Fibroblast of the aortic adventitia (primary cell): ENCODE measurements around the gene ZBTB48. TPM values are rescaled to one million over a fixed set of nuclear protein-coding genes. Genes with fewer than 3 reads are reported as not detected.
"Not testable (repeated sequence)": the region's sequence is repeated elsewhere in the genome, so short reads cannot be mapped to it uniquely, and the experiment has no call there.

ENCODE experiments used
- DNase-seq: peaks from one replicate; pipeline ENCODE4 v3.0.0-alpha.2; 2010; ENCODE audit warnings: low read depth
- H3K4me3 ChIP-seq: 2 replicates; pipeline ENCODE4 v1.5.1; 2011; ENCODE audit warnings: low read depth, mild to moderate bottlenecking, control low read depth, low read length, moderate library complexity
- small RNA-seq: library from RNA; depleted of rRNA; stranded (forward); fragments of <200 nt; gene quantifications from one replicate; pipeline ENCODE3, GENCODE V24; 2012
- total RNA-seq: library from RNA; depleted of rRNA; stranded (reverse); fragments of >200 nt; gene quantifications from 2 replicates; pipeline ENCODE4 v1.2.3, GENCODE V29; 2012; ENCODE audit warnings: low replicate concordance
- TF ChIP-seq, protein P1 (sequence below): IDR thresholded peaks from 2 replicates; pipeline ENCODE4 v1.5.1; 2011; ENCODE audit warnings: mild to moderate bottlenecking, low read length, control low read depth, inconsistent platforms; ENCODE audit not compliant: insufficient read depth

Gene ZBTB48
- total RNA-seq, 1 donor: 7.7 TPM

DNA sequence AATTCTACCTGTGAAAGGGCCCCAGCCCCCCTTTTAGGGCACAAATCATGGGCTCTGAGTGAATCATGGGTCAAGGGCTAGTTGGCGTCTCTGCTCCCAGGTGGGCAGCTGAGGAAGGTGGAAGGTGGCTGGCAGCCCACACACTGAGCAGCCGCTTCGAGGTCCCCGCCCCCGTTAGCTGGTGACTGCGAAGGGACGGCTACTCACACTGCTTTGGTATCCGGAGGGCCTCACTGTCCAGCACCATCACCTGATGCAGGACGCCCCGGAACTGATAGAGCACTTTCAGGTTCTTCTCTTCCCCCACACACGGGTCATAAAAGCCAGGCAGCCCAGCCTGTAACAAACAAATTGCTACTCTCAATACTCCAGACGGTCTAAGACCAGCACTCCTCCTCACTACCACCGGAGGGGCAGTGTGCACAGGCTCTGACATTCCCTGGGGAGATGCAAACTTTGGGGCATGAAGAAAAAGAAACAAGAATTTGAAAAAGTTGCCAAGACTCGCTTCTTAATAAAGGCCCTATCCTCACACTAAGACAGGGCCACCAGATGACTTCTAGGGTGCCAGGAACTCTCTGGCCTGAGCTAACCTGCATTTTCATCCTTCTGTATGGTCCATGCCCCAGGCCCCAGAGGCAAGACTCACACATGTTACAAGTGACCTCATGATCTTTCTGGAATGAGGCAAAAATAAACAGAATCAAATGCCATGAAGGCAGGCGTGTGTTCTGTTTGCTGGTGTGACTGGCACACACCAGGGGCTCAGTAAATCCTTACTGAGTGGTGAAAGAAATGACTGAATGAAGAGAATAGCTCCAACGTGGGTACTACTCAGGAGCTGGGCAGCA, 56.3 kb downstream of the ZBTB48 start:
- DNase-seq: no peak
- no peak overlapping the region for H3K4me3 ChIP-seq
- TF ChIP-seq, protein P1, sequence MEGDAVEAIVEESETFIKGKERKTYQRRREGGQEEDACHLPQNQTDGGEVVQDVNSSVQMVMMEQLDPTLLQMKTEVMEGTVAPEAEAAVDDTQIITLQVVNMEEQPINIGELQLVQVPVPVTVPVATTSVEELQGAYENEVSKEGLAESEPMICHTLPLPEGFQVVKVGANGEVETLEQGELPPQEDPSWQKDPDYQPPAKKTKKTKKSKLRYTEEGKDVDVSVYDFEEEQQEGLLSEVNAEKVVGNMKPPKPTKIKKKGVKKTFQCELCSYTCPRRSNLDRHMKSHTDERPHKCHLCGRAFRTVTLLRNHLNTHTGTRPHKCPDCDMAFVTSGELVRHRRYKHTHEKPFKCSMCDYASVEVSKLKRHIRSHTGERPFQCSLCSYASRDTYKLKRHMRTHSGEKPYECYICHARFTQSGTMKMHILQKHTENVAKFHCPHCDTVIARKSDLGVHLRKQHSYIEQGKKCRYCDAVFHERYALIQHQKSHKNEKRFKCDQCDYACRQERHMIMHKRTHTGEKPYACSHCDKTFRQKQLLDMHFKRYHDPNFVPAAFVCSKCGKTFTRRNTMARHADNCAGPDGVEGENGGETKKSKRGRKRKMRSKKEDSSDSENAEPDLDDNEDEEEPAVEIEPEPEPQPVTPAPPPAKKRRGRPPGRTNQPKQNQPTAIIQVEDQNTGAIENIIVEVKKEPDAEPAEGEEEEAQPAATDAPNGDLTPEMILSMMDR: peak; percentile 7

DNA sequence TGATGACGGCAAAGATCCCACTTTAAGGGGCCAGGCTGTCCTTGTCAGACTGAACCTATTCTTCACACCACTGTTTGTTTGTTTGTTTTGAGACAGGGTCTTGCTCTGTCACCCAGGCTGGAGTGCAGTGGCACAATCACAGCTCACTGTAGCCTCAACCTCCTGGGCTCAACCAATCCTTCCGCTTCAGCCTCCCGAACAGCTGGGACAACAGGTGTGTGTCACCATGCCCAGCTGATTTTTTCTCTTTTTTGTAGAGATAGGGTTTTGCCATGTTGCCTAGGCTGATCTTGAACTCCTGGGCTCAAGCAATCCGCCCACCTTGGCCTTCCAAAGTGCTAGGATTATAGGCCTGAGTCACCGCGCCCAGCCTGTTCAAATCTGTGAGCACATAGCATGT, 57.0 kb downstream of the ZBTB48 start:
- not testable (repeated sequence) for H3K4me3 ChIP-seq, DNase-seq

DNA sequence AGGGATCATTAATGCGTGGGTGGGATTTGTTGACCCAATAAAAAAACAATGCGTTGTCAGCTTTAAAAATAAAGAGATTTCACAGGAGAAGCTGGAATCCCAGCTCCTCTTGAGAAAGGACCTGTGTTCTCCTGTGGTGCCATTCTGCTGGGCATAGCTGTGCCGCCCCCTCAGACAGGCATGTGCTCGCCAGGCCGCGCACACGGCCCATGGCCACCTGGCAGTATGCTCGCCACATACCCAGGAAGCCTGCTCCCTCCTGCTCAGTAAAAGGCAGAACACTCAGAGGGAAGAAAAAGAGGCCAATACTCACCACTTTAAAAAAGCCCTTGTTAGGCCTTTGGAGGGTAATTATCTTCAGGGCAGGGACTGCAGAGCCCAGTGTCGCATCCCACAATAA, 58.0 kb downstream of the ZBTB48 start:
- TF ChIP-seq, protein P1: no peak
- no peak for DNase-seq
- no peak overlapping the region for H3K4me3 ChIP-seq

DNA sequence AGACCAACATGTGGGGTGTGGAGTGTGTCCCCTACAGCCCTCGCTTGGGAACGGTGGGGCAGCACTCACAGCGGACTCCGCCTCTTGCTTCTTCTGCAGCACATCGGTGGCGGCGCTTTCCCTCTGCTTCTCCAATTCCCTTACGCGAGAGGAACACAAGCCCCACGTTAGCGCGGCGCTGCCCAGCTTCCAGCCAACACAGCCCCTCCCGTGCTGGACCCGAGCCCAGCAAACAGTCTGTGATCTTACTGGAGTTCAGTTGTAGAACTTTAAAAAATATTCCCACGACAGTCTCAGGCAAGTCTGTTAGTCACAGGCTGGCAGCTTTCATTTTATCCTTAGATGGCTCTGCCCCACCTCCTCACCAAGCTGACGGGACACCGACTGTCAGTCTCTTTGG, 58.4 kb downstream of the ZBTB48 start:
- no peak overlapping the region for H3K4me3 ChIP-seq
- TF ChIP-seq, protein P1: no peak

More for the DNA sequence above, 58.4 kb downstream of the ZBTB48 start:
- DNase-seq: peak; percentile 85

Small RNA genes lying within 50 kb of the gene (small RNA-seq; reads per million reads assigned to genes)
- gene RNU6-731P: not detected

Other genes starting within 250 kb of the ZBTB48 start
- gene ACOT7, start 186.2 kb upstream of the ZBTB48 start, total RNA-seq: 4.8 and 16.0 TPM in 2 replicates
- gene HES2, start 160.1 kb upstream of the ZBTB48 start, total RNA-seq: 0.09 and 0.65 TPM in 2 replicates
- gene ESPN, start 155.2 kb upstream of the ZBTB48 start, total RNA-seq: not detected in 2 replicates
- gene TNFRSF25, start 113.8 kb upstream of the ZBTB48 start, total RNA-seq: 2.0 and 4.4 TPM in 2 replicates
- gene PLEKHG5, start 88.3 kb upstream of the ZBTB48 start, total RNA-seq: 3.8 and 5.1 TPM in 2 replicates
- gene NOL9, start 25.5 kb upstream of the ZBTB48 start, total RNA-seq: 32.0 and 44.9 TPM in 2 replicates
- gene TAS1R1, start 24.7 kb upstream of the ZBTB48 start, total RNA-seq: not detected in 2 replicates
- gene KLHL21, start 22.9 kb downstream of the ZBTB48 start, total RNA-seq: 40.8 and 78.4 TPM in 2 replicates
- gene PHF13, start 33.7 kb downstream of the ZBTB48 start, total RNA-seq: 14.7 and 24.3 TPM in 2 replicates
- 9.2 and 11.3 TPM in 2 replicates for gene THAP3, start 44.9 kb downstream of the ZBTB48 start, total RNA-seq
- 29.5 and 106 TPM in 2 replicates for gene DNAJC11, start 121.8 kb downstream of the ZBTB48 start, total RNA-seq
- 66.6 and 91.9 TPM in 2 replicates for gene CAMTA1, start 205.5 kb downstream of the ZBTB48 start, total RNA-seq